KBM-7 (cell line): ENCODE results near the gene NSMCE1.

Experiments used
- DNase-seq: peaks from one replicate; pipeline ENCODE4 v3.0.0-alpha.2; 2015
- in situ Hi-C: fragments of 300-500 bp; cut with MboI; formaldehyde crosslinking; loops from 2 replicates; pipeline ENCODE4 v1.14.3; 2020; ENCODE audit warnings: low sequenced_read_pairs, low pct_unique_long_range_greater_than_20kb, mixed read lengths

The NSMCE1 gene

DNA sequence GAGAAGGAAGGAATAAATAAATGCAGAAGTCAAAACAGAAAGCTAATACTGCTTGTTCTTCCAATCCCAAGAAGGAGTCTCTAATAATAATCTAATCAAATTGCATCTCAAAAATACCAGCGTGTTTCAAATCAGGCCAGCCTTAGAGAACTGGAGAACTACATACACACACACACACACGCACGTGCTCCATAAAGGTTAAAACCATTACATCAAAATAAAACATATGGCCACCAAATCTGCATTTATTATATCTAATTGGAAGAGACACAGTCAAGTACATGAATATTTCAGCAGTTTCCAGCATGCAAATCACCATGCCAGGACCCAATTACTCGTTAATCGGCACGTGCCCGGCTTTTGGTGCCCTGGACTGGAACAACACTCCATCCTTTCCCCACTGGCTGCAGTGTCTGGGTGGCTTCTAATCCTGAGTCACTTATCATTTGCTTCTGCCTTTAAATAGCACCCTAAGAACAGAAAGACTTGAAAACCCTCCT lies 85.6 kb downstream of the NSMCE1 start:
- DNase-seq = no peak
- in situ Hi-C loops = no loop called here

- no peak for DNase-seq
- in situ Hi-C loops = no loop called here
Measured at GRCh38 chr16:27181019-27181790, 87.4 kb downstream of the NSMCE1 start.

GRCh38 chr16:27179500-27180072 lies 89.0 kb downstream of the NSMCE1 start:
- peak; percentile 93 for DNase-seq
- in situ Hi-C loops = no loop called here

DNA sequence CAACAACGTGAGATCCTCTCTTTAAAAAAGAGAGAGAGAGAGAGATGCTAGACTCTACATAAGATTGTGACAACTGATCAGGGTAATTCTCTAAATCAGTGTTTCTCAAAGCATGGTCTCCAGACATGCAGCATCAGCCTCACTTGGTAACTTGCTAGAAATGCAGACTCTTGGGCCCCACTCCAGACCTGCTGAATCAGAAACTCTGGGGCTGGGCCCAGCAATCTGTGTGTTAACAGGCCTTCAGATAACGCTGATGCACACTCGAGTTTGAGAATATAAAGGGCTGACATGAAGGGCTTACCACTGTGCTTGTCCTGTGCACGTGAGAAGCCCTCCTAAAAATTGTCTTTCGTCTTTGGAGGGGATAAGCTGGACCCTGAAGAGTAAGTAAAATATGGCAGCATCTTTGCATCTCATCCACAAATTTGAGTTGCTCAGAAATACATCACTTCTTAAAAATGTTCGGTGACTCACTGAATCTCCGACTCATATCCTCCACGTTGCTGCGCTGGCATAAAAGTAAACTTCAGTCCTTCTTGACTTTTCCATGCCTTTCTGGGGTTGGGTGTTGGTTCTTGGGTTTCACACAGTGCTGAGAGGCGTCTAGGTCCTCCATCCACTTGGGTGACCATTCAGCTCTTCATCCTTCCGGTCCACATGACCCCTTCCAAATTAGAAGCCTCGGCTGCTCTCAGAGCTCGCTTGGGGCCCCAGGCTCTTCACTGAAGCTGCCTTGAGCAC lies 91.4 kb downstream of the NSMCE1 start:
- in situ Hi-C loops = no loop called here
- no peak for DNase-seq

DNA sequence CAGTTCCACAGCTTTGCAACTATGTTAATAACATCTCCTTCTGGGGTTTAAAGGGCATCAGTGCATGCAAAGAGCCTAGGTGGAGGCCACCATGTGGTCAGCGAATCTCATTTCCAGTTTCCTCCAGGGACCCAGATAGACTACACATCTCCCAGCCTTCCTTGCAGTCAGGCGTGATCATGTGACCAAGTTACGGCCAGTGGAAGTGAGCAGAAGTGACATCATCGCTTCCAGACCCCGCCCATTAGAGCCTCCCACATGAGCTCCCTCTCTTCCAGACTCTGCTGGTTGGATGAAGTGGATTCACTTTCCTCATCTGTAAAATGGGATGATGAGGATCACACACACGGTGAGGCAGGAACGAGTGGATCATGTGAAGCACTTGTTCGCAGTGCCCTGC lies 92.7 kb downstream of the NSMCE1 start:
- no peak for DNase-seq
- in situ Hi-C loops = no loop called here
